ENCODE measurements around the gene CAST.
"Not testable (repeated sequence)": the region's sequence is repeated elsewhere in the genome, so short reads cannot be mapped to it uniquely, and the experiment has no call there.

Gene CAST

GRCh38 chr5:96734871-96735325 lies 72.7 kb downstream of the CAST start:
- no peak for TF ChIP-seq ZFX (IDR thresholded peaks at IDR 0.05; ENCODE audit: borderline replicate concordance)
- TF ChIP-seq, protein P1, sequence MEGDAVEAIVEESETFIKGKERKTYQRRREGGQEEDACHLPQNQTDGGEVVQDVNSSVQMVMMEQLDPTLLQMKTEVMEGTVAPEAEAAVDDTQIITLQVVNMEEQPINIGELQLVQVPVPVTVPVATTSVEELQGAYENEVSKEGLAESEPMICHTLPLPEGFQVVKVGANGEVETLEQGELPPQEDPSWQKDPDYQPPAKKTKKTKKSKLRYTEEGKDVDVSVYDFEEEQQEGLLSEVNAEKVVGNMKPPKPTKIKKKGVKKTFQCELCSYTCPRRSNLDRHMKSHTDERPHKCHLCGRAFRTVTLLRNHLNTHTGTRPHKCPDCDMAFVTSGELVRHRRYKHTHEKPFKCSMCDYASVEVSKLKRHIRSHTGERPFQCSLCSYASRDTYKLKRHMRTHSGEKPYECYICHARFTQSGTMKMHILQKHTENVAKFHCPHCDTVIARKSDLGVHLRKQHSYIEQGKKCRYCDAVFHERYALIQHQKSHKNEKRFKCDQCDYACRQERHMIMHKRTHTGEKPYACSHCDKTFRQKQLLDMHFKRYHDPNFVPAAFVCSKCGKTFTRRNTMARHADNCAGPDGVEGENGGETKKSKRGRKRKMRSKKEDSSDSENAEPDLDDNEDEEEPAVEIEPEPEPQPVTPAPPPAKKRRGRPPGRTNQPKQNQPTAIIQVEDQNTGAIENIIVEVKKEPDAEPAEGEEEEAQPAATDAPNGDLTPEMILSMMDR (IDR thresholded peaks at IDR 0.05), result no peak
- no peak overlapping the region for H3K27ac ChIP-seq

- TF ChIP-seq, protein P1 (IDR thresholded peaks at IDR 0.05), result no peak
- no peak for TF ChIP-seq ZFX (IDR thresholded peaks at IDR 0.05; ENCODE audit: borderline replicate concordance)
- no peak overlapping the region for H3K27ac ChIP-seq
Measured at GRCh38 chr5:96736937-96737336, 74.8 kb downstream of the CAST start.

- no peak for TF ChIP-seq ZFX (IDR thresholded peaks at IDR 0.05; ENCODE audit: borderline replicate concordance)
- TF ChIP-seq, protein P1 (IDR thresholded peaks at IDR 0.05), result no peak
- no peak overlapping the region for H3K27ac ChIP-seq
Measured at GRCh38 chr5:96741106-96741505, 78.9 kb downstream of the CAST start.

- no peak overlapping the region for H3K27ac ChIP-seq
- no peak for TF ChIP-seq ZFX (IDR thresholded peaks at IDR 0.05; ENCODE audit: borderline replicate concordance)
- TF ChIP-seq, protein P1 (IDR thresholded peaks at IDR 0.05), result no peak
Measured at GRCh38 chr5:96741891-96742309, 79.7 kb downstream of the CAST start.

- TF ChIP-seq, protein P1 (IDR thresholded peaks at IDR 0.05), result no peak
- TF ChIP-seq ZFX (IDR thresholded peaks at IDR 0.05; ENCODE audit: borderline replicate concordance), result no peak
Measured at GRCh38 chr5:96742538-96742937, 80.4 kb downstream of the CAST start.

DNA sequence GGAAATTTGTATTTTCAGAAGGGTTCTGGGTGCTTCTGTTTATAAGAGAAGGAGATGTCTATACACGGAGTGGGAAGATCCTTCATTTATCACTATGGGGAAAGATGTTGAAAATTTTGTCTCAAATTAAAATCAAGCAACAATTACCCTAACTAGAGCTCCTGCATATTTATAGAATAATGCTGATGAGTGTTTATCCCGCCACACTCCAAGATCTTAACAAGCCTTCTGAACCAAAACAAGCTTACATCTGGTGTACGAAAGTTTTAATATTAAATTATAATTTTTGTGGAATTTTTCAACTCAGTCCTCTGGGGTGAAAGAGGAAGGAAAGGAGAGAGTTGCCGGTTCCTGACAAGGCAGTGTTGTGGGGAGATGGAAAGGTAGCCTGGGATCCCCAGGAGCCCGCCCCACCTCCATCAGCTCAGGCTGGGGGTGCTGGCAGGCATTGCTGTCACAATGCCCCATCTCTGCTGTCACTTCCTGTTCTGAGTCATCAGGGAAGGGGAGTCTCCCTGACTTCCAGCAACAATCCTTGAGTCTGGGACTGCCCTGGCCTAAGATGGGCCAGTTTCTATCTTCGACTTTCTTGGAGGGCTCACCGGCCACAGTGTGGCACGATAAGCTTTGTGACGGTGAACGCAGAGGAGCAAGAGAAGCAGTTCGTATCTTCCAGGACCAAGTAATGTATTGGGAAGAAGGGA lies 81.0 kb downstream of the CAST start:
- TF ChIP-seq, protein P1 (IDR thresholded peaks at IDR 0.05), result no peak
- TF ChIP-seq ZFX (IDR thresholded peaks at IDR 0.05; ENCODE audit: borderline replicate concordance), result no peak
- no peak overlapping the region for H3K27ac ChIP-seq

More at GRCh38 chr5:96742538-96742937, 80.4 kb downstream of the CAST start:
- no peak overlapping the region for H3K27ac ChIP-seq

GRCh38 chr5:96743805-96744204 lies 81.6 kb downstream of the CAST start:
- no peak overlapping the region for H3K27ac ChIP-seq
- no peak for TF ChIP-seq ZFX (IDR thresholded peaks at IDR 0.05; ENCODE audit: borderline replicate concordance)
- TF ChIP-seq, protein P1 (IDR thresholded peaks at IDR 0.05), result no peak

- not testable (repeated sequence) for H3K27ac ChIP-seq
Measured at GRCh38 chr5:96744218-96744617, 82.0 kb downstream of the CAST start.
